ENCODE results near the gene UBE2QL1. TPM values are rescaled to one million over a fixed set of nuclear protein-coding genes. Genes with fewer than 3 reads are reported as not detected.

UBE2QL1 gene
- total RNA-seq, 1 donor from 2014 or later, result not detected

- H3K36me3 Mint-ChIP-seq (ENCODE audit: unreplicated experiment), result no peaks in the 10 kb centered on the region
- H3K4me3 Mint-ChIP-seq (ENCODE audit: unreplicated experiment), result no peak overlapping the region
- no peaks in the 10 kb centered on the region for H3K9me3 Mint-ChIP-seq (ENCODE audit: unreplicated experiment)
- no peak for TF ChIP-seq CTCF (IDR thresholded peaks at IDR 0.05)
- DNase-seq (ENCODE audit: extremely low spot score, unreplicated experiment), result no peak
- H3K27me3 Mint-ChIP-seq (ENCODE audit: unreplicated experiment), result peaks cover 9% of the 10 kb centered on the region
- no peak overlapping the region for H3K27ac Mint-ChIP-seq (ENCODE audit: unreplicated experiment)
- no peaks in the 10 kb centered on the region for H3K4me1 Mint-ChIP-seq (ENCODE audit: unreplicated experiment)
Observed at GRCh38 chr5:6516823-6517222, 68.2 kb downstream of the UBE2QL1 start.

GRCh38 chr5:6517510-6517909, 68.9 kb downstream of the UBE2QL1 start:
- Mint-ChIP-seq H3K27me3 (ENCODE audit: unreplicated experiment) (peaks cover 9% of the 10 kb centered on the region), H3K27ac (ENCODE audit: unreplicated experiment) (no peak overlapping the region), H3K4me1 (ENCODE audit: unreplicated experiment) (no peaks in the 10 kb centered on the region), H3K9me3 (ENCODE audit: unreplicated experiment) (no peaks in the 10 kb centered on the region), H3K36me3 (ENCODE audit: unreplicated experiment) (no peaks in the 10 kb centered on the region), H3K4me3 (ENCODE audit: unreplicated experiment) (no peak overlapping the region)
- no peak for TF ChIP-seq CTCF (IDR thresholded peaks at IDR 0.05)
- DNase-seq (ENCODE audit: extremely low spot score, unreplicated experiment), result no peak

- H3K4me3 Mint-ChIP-seq (ENCODE audit: unreplicated experiment), result no peak overlapping the region
- no peaks in the 10 kb centered on the region for H3K9me3 Mint-ChIP-seq (ENCODE audit: unreplicated experiment)
- H3K27me3 Mint-ChIP-seq (ENCODE audit: unreplicated experiment), result peaks cover 9% of the 10 kb centered on the region
- TF ChIP-seq CTCF (IDR thresholded peaks at IDR 0.05), result no peak
- no peak for DNase-seq (ENCODE audit: extremely low spot score, unreplicated experiment)
- no peaks in the 10 kb centered on the region for H3K4me1 Mint-ChIP-seq (ENCODE audit: unreplicated experiment)
- H3K27ac Mint-ChIP-seq (ENCODE audit: unreplicated experiment), result no peak overlapping the region
- H3K36me3 Mint-ChIP-seq (ENCODE audit: unreplicated experiment), result no peaks in the 10 kb centered on the region
Observed at GRCh38 chr5:6518298-6519057, 69.8 kb downstream of the UBE2QL1 start.

- peaks cover 3% of the 10 kb centered on the region for H3K27me3 Mint-ChIP-seq (ENCODE audit: unreplicated experiment)
- no peaks in the 10 kb centered on the region for H3K9me3 Mint-ChIP-seq (ENCODE audit: unreplicated experiment)
- no peak for DNase-seq (ENCODE audit: extremely low spot score, unreplicated experiment)
- H3K4me3 Mint-ChIP-seq (ENCODE audit: unreplicated experiment), result no peak overlapping the region
- H3K36me3 Mint-ChIP-seq (ENCODE audit: unreplicated experiment), result no peaks in the 10 kb centered on the region
- H3K27ac Mint-ChIP-seq (ENCODE audit: unreplicated experiment), result no peak overlapping the region
- no peak for TF ChIP-seq CTCF (IDR thresholded peaks at IDR 0.05)
- no peaks in the 10 kb centered on the region for H3K4me1 Mint-ChIP-seq (ENCODE audit: unreplicated experiment)
Observed at GRCh38 chr5:6520201-6520600, 71.5 kb downstream of the UBE2QL1 start.

- H3K27ac Mint-ChIP-seq (ENCODE audit: unreplicated experiment), result no peak overlapping the region
- no peaks in the 10 kb centered on the region for H3K4me1 Mint-ChIP-seq (ENCODE audit: unreplicated experiment)
- no peak for TF ChIP-seq CTCF (IDR thresholded peaks at IDR 0.05)
- H3K36me3 Mint-ChIP-seq (ENCODE audit: unreplicated experiment), result no peaks in the 10 kb centered on the region
- no peak for DNase-seq (ENCODE audit: extremely low spot score, unreplicated experiment)
- no peaks in the 10 kb centered on the region for H3K9me3 Mint-ChIP-seq (ENCODE audit: unreplicated experiment)
- H3K27me3 Mint-ChIP-seq (ENCODE audit: unreplicated experiment), result no peaks in the 10 kb centered on the region
- no peak overlapping the region for H3K4me3 Mint-ChIP-seq (ENCODE audit: unreplicated experiment)
Observed at GRCh38 chr5:6522331-6522730, 73.7 kb downstream of the UBE2QL1 start.
